Nucleus accumbens (tissue), 56 donors: ENCODE measurements around the gene MRPS10.

Experiments used
- DNase-seq, 56 donors: peaks; one replicate each; lab custom pipeline; 2025; lab: John Stamatoyannopoulos, UW

Gene MRPS10

GRCh38 chr6:42217519-42218367 is at the start of gene MRPS10:
TSS of gene MRPS10 (minus strand) at chr6:42217861. CDS start at chr6:42217849, 12 bp downstream.
- peak; percentile 46 to 95 (median 86) for DNase-seq

- no peak for DNase-seq
Observed at GRCh38 chr6:42266538-42266937, 48.9 kb upstream of the MRPS10 start.

DNA sequence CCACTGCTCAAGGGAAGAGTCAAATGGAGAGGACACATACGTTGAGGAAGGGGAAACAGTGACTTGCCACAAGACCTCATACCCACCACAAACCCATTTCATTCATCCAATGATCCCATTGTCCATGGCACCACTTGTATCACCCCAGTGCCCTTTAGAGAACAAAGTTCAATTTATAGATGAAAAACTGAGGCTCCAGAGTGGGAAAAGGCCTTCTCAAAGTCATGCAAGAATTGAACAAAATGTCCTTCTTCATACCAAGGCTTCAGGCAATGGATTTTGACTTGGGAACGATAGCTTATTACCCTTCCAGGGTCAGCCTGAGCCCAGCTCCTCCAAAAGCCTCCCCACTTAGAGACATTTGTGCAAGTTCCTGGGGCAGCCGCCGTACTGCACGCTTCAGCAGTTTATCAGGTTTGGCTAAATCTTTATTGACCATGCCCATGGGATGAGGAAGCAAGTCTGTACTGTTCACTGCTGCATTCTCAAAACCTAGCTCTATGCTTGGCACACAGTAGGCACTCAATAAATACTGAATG is 47.3 kb upstream of the MRPS10 start:
- DNase-seq = no peak

DNA sequence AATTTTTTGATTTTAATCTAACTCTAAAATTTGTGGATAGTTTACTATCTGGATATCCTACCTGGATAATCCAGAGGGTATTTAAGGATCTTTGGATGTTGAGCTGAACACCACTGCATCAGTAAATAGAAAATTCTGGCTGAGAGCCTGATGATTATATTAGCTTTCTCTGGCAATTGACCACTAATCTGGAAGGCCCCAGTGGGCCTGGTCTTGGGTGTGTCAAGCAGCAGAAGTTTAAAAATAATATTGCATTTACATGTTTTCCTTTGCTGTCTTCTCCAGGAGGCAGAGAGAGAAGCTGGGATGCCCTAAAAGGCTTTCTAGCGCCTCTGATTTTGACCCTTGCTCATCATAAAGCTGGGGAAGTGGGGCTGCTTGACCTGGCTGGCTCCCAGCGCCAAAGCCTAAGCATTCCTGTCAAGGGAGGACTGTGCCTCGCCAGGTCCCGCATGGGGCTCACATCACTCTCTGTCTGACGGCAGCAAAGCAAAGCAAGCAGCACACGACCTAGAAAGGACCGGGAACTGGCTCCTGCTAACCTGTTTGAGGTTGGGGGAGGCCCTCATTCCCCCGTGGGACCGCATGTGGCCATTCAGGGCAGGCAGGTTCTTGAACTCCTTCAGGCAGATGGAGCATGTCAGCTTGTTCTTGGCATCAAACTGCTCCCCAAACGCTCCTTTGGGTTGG is 46.6 kb upstream of the MRPS10 start:
- DNase-seq = no peak

DNA sequence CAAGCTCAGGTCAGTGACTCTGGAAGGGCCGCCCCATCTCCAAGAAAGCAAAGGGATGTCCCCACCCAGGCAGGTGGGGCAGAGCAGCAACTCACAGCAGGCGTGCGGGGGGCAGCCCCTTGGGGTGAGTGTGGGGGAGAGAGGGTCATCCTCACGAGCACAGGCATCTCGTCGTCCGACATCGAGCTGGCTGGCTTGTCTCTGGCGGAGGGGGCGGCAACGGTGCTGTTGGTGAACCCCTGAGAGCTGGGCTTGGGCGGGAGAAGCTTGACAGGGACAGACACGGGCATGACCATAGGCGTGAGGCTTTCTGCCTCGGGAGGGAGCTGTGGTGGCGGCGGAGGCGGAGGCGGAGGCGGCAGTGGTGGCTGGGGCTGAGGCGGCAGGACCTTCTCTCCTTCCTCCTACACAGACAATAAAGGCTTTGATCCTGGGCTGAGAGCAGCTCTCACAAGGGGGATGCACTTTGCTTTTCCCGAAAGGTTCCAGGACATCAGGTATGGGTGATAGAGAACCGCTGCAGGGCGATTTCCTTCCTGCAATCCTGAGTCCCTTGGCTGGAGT is 45.6 kb upstream of the MRPS10 start:
- no peak for DNase-seq

- DNase-seq = peak in 3 of 56 donors; percentile 6 to 14 (median 7)
Observed at GRCh38 chr6:42260972-42261371, 43.3 kb upstream of the MRPS10 start.

- DNase-seq = no peak
Observed at GRCh38 chr6:42260396-42260888, 42.8 kb upstream of the MRPS10 start.

DNA sequence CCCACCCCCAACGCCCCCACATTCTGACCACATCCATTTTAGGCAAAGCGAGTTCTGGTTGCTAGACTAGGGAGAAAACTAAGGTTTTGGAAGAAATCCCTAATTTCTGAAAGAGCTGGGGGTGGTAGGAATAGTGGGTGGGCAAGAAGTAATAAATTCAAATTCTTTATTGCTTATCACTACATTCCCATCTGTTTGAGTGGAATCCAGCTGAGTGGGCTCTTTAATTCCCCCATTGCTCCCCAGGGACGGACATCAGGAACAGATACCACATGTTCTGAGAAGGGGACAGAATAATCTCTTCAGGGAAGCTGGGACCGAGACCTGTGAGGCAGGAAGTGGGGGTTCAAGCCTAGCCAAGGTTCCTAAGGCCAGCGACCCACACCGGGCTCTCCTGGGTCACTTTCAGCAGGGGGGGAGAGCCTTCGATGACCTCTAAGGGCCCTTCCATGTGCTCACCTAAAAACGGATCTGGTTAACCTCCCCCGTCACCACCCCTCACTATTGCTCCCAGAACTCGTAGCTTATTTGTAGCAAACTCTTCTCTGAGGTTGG is 42.3 kb upstream of the MRPS10 start:
- DNase-seq = no peak

DNA sequence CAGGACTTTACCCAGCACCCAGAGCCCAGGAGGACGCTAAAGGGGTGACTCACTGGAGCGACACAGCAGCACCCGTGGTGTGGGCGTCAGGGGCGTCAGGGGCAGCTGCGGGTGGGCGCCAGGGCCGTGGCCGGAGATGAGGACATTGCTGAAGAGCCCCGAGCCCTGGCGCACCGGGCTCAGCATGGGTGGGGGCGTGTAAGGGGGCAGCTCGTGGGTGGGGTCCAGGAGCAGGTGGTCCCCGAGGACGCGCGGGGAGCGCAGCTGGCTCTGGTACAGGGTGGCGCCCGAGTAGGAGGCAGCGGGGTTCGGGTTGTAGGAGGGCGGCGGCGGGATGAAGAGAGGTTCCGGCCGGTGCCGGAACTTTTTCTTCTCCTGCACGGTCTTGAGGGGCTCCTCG is 41.6 kb upstream of the MRPS10 start:
- no peak for DNase-seq

DNA sequence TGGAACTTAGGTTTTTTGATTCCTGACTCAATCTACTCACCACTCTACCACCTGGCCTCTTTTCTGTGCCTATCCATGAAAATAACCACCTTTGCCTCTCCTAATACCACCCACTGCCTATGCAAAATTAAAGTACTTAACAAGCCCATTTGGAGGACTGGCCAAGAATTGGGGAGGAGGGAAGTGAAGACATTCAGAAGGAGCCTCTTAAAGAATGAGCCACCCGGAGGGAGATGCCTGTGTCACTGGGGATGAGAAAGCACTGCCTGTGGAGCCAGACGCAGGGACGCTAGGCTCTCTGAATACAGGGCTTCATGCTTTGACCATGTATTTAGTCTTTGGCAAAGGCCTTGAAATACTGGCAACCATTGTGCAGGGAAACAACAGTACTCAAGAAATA is 40.0 kb upstream of the MRPS10 start:
- DNase-seq = no peak

GRCh38 chr6:42257063-42257462 is 39.4 kb upstream of the MRPS10 start:
- DNase-seq = no peak

DNA sequence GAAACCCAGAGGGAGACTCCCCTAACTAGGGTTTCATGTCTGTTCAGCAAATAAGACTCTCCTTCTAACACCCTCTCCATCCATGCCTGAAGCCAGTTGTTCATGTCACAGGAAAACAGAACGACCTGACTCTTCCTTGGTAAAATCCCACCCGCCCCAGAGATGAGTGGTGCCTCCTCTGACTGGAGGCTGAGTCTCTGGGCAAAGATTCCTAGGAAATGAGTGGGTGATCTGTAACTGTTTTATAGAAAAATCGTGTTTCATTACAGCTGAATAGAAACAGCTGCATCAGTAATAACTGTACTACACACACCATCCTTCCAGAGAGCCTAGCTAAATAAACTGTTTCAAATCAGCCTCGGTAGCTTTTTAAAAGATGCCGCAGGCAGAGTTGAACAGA is 37.4 kb upstream of the MRPS10 start:
- peak in 2 of 56 donors; percentile 7 to 10 for DNase-seq

GRCh38 chr6:42254505-42254904 is 36.8 kb upstream of the MRPS10 start:
- DNase-seq = no peak

GRCh38 chr6:42251911-42252637 is 34.4 kb upstream of the MRPS10 start:
- DNase-seq = peak in 27 of 56 donors; percentile 1 to 49 (median 19)

DNA sequence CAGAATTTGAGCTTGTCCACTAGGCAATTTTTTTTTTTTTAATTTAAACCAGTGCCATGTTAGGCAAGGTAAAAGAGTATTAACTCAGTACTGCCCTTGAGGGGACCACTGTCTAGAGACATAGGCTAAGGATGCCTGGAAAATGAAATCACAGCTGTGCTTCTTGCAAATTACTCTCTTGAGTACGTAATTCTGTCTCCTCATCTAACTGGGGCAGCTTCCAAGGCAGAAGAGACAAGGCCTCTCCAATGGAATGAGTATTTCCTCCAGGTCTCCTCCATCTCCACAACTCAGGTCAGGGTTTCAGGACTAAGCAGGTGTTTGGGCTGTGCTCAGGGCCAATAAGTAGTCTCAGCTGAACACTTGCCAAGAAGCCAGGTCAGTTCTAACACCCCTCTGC is 33.8 kb upstream of the MRPS10 start:
- DNase-seq = no peak

DNA sequence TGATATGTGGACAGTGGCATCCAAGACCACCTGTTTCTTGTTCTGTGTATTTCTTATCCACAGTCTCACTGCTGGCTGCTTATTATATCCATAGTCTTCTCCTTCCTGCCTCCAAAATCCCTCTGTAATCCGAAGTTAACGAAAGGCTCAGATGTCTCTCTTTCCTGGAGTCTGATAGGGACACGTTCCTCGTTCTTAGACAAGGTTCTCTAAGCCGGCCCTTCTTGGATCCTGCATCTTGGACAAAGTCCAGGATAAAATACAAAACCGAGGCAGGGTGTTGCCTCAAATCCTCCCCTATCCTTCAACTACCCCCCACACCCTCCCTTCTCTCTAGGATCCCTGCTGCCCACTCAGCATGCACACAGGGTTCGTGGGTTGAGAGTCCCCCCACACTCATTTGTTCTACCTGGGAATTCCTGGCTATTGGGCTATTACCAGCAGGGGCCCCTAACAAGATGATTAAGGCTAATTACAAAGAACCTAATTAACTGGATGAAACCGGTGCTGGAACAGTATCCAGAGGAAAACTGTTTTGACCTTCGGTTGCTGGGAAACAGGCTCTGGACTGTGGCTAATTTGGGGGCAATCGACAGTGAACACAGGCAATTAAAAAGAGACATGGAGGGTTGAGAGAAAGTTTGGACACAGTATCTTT is 32.7 kb upstream of the MRPS10 start:
- peak in 7 of 56 donors; percentile 6 to 25 (median 15) for DNase-seq

DNA sequence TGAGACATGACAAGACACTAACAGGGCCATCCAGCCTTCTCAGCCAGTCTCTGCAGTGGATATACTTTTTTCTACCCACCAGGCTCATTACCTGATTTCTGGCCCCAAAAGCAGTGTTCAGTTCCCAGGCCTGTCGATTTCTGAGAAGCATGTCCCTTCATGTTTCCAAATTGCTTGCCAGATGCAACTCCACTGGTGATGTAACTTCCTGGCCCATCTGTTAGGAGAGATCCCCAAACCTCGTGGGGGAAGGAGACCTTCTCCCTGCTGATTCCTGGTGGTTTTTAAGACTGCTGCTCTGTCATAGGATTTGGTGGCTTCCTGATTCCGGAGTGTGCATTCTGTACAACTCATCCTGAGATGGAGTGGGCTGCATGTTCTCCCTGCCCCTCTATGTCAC is 31.6 kb upstream of the MRPS10 start:
- no peak for DNase-seq

- DNase-seq = no peak
Observed at GRCh38 chr6:42243046-42243445, 25.4 kb upstream of the MRPS10 start.

GRCh38 chr6:42241915-42242314 is 24.3 kb upstream of the MRPS10 start:
- no peak for DNase-seq
